Activated T-cell treated with anti-CD3 and anti-CD28 coated beads, Interleukin-2, amount 50 U/mL, for 24 hours (primary cell): Measurements from ENCODE around the gene PKD2L1.

Experiments
- DNase-seq: peaks from one replicate; pipeline ENCODE4 v3.0.0-alpha.2; 2020
- H3K27ac Mint-ChIP-seq: 2 replicates; pipeline ENCODE4 v1.8.0; 2020; ENCODE audit warnings: mild to moderate bottlenecking, mixed read lengths
- H3K27me3 Mint-ChIP-seq: 2 replicates; pipeline ENCODE4 v1.8.0; 2020; ENCODE audit warnings: mixed read lengths
- H3K36me3 Mint-ChIP-seq: 2 replicates; pipeline ENCODE4 v1.8.0; 2020; ENCODE audit warnings: low read depth, mixed read lengths
- H3K4me1 Mint-ChIP-seq: 2 replicates; pipeline ENCODE4 v1.8.0; 2020; ENCODE audit warnings: low read depth, mixed read lengths
- H3K4me3 Mint-ChIP-seq: 2 replicates; pipeline ENCODE4 v1.8.0; 2020; ENCODE audit warnings: mild to moderate bottlenecking, moderate library complexity, mixed read lengths
- H3K9me3 Mint-ChIP-seq: 2 replicates; pipeline ENCODE4 v1.8.0; 2020; ENCODE audit warnings: mixed read lengths

The PKD2L1 gene

GRCh38 chr10:100248820-100249219, 81.2 kb downstream of the PKD2L1 start:
- H3K4me1 Mint-ChIP-seq: no peaks in the 10 kb centered on the region
- H3K27me3 Mint-ChIP-seq: no peaks in the 10 kb centered on the region
- H3K9me3 Mint-ChIP-seq: no peaks in the 10 kb centered on the region
- H3K36me3 Mint-ChIP-seq: peaks cover 94% of the 10 kb centered on the region
- no peak overlapping the region for H3K27ac Mint-ChIP-seq
- DNase-seq: no peak
- H3K4me3 Mint-ChIP-seq: no peak overlapping the region

- Mint-ChIP-seq H3K4me3 (no peak overlapping the region), H3K27ac (no peak overlapping the region), H3K36me3 (peaks cover 93% of the 10 kb centered on the region), H3K9me3 (no peaks in the 10 kb centered on the region), H3K4me1 (peaks cover 6% of the 10 kb centered on the region), H3K27me3 (no peaks in the 10 kb centered on the region)
- DNase-seq: no peak
These were observed 84.4 kb downstream of the PKD2L1 start for GRCh38 chr10:100245484-100246220.

- no peak for DNase-seq
- Mint-ChIP-seq H3K27me3 (no peaks in the 10 kb centered on the region), H3K27ac (no peak overlapping the region), H3K36me3 (peaks cover 89% of the 10 kb centered on the region), H3K9me3 (no peaks in the 10 kb centered on the region), H3K4me3 (no peak overlapping the region), H3K4me1 (peaks cover 16% of the 10 kb centered on the region)
These were observed 90.2 kb downstream of the PKD2L1 start for GRCh38 chr10:100239851-100240250.

- Mint-ChIP-seq H3K9me3 (no peaks in the 10 kb centered on the region), H3K27ac (no peak overlapping the region), H3K4me3 (no peak overlapping the region), H3K4me1 (peaks cover 16% of the 10 kb centered on the region), H3K27me3 (no peaks in the 10 kb centered on the region), H3K36me3 (peaks cover 87% of the 10 kb centered on the region)
- DNase-seq: no peak
These were observed 91.6 kb downstream of the PKD2L1 start for GRCh38 chr10:100238429-100238828.
